K562 (cell line): ENCODE results near the gene ME3. TPM values are rescaled to one million over a fixed set of nuclear protein-coding genes. Genes with fewer than 3 reads are reported as not detected.
A peak's percentile ranks its signal among the peaks of the same experiment; 100 is the strongest.

Source experiments
- ATAC-seq: fragments of 200-7000 bp; cut with Tn5 transposase; 3 replicates; pipeline ENCODE4 v1.9.1; 2020; ENCODE audit warnings: moderate library complexity
- BruUV-seq: library from RNA; stranded (reverse); fragments of 400-500 nt; replicated peaks from 2 replicates; lab custom pipeline; 2021; lab: Mats Ljungman, UMichigan
- CTCF ChIA-PET: fragments of 300-600 bp; formaldehyde crosslinking; extraction: SDS; loops from one replicate; lab custom pipeline; 2021; ENCODE audit warnings: low intra/inter-chr PET ratio; lab: Yijun Ruan, JAX
- POLR2A ChIA-PET: fragments of 300-600, 350-650 bp; sonication (Branson Sonifier 250); formaldehyde crosslinking; extraction: SDS; loops from one replicate; lab custom pipeline; 2021; ENCODE audit warnings: antibody characterized with exemption, inconsistent platforms; lab: Yijun Ruan, JAX
- DNase-seq, 4 experiments: peaks; one replicate each; pipeline versions ENCODE4 v3.0.0 to v3.0.0-alpha.2; 2011 to 2018; ENCODE audit warnings: low spot score in 3 of 4, mixed read lengths in 3 of 4; ENCODE audit errors: extremely low read depth in 1 of 4
- FAIRE-seq: peaks from 2 replicates; lab custom pipeline; 2011; peaks lifted over from hg19 to GRCh38; lab: Jason Lieb, UNC
- H2AFZ ChIP-seq: 2 replicates; pipeline ENCODE4 v1.6.0; 2011; ENCODE audit warnings: low read depth, low read length, control low read depth, inconsistent platforms
- H3K27ac ChIP-seq: fragments of 200-600 bp; 3 replicates; pipeline ENCODE4 v1.8.0; 2011; ENCODE audit warnings: low read depth, mild to moderate bottlenecking, control low read depth, inconsistent platforms, low read length, moderate library complexity, mixed read lengths; ENCODE audit errors: extremely low read depth
- H3K27me3 ChIP-seq, 2 experiments: fragments of 300-600 bp in 1 of 2; 2 replicates in 1 of 2; 3 replicates in 1 of 2; pipeline versions ENCODE4 v1.6.0 to v1.8.0; 2011; ENCODE audit warnings: inconsistent platforms in 2 of 2, low read length in 2 of 2, mild to moderate bottlenecking in 1 of 2, mixed read lengths in 1 of 2, moderate library complexity in 1 of 2; ENCODE audit not compliant: control insufficient read depth in 2 of 2, insufficient read depth in 2 of 2
- H3K36me3 ChIP-seq: fragments of 300-600 bp; 3 replicates; pipeline ENCODE4 v1.8.0; 2011; ENCODE audit warnings: mild to moderate bottlenecking, low read length, inconsistent platforms; ENCODE audit not compliant: control insufficient read depth, insufficient read depth
- H3K4me1 ChIP-seq, 2 experiments: fragments of 200-600 bp in 1 of 2; replicated peaks in 1 of 2; 2 replicates in 1 of 2; 3 replicates in 1 of 2; pipeline versions ENCODE4 v1.5.1 to v1.8.0; 2011; ENCODE audit warnings: inconsistent platforms in 2 of 2, low read length in 2 of 2, mild to moderate bottlenecking in 1 of 2, mixed read lengths in 1 of 2, moderate library complexity in 1 of 2; ENCODE audit not compliant: control insufficient read depth in 2 of 2, insufficient read depth in 2 of 2
- H3K4me2 ChIP-seq: 2 replicates; pipeline ENCODE4 v1.6.1; 2011; ENCODE audit warnings: low read length, control low read depth, inconsistent platforms, mixed read lengths; ENCODE audit not compliant: insufficient read depth
- H3K4me3 ChIP-seq: fragments of 200-600 bp; sonication (generic), shearing (Covaris generic); 2 replicates; pipeline ENCODE4 v1.5.1; 2016; ENCODE audit warnings: control low read depth, inconsistent platforms
- H3K79me2 ChIP-seq: fragments of 200-600 bp; 3 replicates; pipeline ENCODE4 v1.8.0; 2011; ENCODE audit warnings: low read length, inconsistent platforms; ENCODE audit not compliant: control insufficient read depth, insufficient read depth
- H3K9ac ChIP-seq, 2 experiments: 2 replicates each; pipeline versions ENCODE4 v1.6.0 to v1.6.1; 2011; ENCODE audit warnings: low read depth in 2 of 2, low read length in 2 of 2, control low read depth in 1 of 2, inconsistent platforms in 1 of 2, mild to moderate bottlenecking in 1 of 2, mixed read lengths in 1 of 2; ENCODE audit not compliant: insufficient read depth in 1 of 2
- H3K9me1 ChIP-seq: one replicate; pipeline ENCODE4 v1.6.0; 2011; ENCODE audit warnings: inconsistent platforms, mild to moderate bottlenecking, low read length, moderate library complexity; ENCODE audit not compliant: control insufficient read depth, insufficient read depth
- H3K9me3 ChIP-seq: replicated peaks from 2 replicates; pipeline ENCODE4 v1.5.1; 2011; ENCODE audit warnings: low read depth, low read length, inconsistent platforms; ENCODE audit not compliant: control insufficient read depth, insufficient read depth
- H4K20me1 ChIP-seq: replicated peaks from 2 replicates; pipeline ENCODE4 v1.6.1; 2011; ENCODE audit warnings: low read length, inconsistent platforms, mixed read lengths; ENCODE audit not compliant: control insufficient read depth, insufficient read depth
- CCNT2 ChIP-seq: IDR thresholded peaks from 2 replicates; pipeline ENCODE4 v1.6.1; 2011; ENCODE audit warnings: borderline replicate concordance, low read depth, mild to moderate bottlenecking, moderate library complexity, mixed read lengths, low read length; ENCODE audit not compliant: insufficient read length; ENCODE audit errors: extremely low read depth
- DPF2 ChIP-seq: fragments of 450-650 bp; IDR thresholded peaks from 2 replicates; pipeline ENCODE4 v1.6.1; 2016
- ETV1 ChIP-seq: fragments of 450-650 bp; conservative IDR thresholded peaks from 2 replicates; pipeline ENCODE4 v1.6.1; 2016; ENCODE audit warnings: missing genetic modification characterization, control low read depth, low read depth, missing compliant biosample characterization
- FOXK1 ChIP-seq: sonication (generic); formaldehyde crosslinking; IDR thresholded peaks from 2 replicates; pipeline ENCODE4 v1.8.0; 2022; ENCODE audit warnings: missing genetic modification reagents, mild to moderate bottlenecking, borderline replicate concordance
- HDAC3 ChIP-seq: fragments of 450-650 bp; IDR thresholded peaks from 2 replicates; pipeline ENCODE4 v1.6.1; 2018; ENCODE audit warnings: borderline replicate concordance, mild to moderate bottlenecking, moderate library complexity; ENCODE audit not compliant: partially characterized antibody
- MEIS2 ChIP-seq: fragments of 450-650 bp; IDR thresholded peaks from 2 replicates; pipeline ENCODE4 v1.6.1; 2014; ENCODE audit warnings: mild to moderate bottlenecking; ENCODE audit not compliant: partially characterized antibody
- MTA2 ChIP-seq: fragments of 450-650 bp; IDR thresholded peaks from 2 replicates; pipeline ENCODE4 v1.6.1; 2016; ENCODE audit warnings: low read depth
- MTF1 ChIP-seq: fragments of 250-450 bp; sonication (Bioruptor Pico); IDR thresholded peaks from 2 replicates; pipeline ENCODE4 v1.9.0; 2021; ENCODE audit warnings: moderate library complexity, mild to moderate bottlenecking, inconsistent platforms, borderline replicate concordance
- PCBP1 ChIP-seq: fragments of 200-400 bp; formaldehyde crosslinking; IDR thresholded peaks from 2 replicates; pipeline ENCODE4 v1.6.1; 2018; ENCODE audit warnings: mild to moderate bottlenecking, low read depth, low read length; ENCODE audit not compliant: poor library complexity, severe bottlenecking
- RCOR1 ChIP-seq, 2 experiments: IDR thresholded peaks; 2 replicates each; pipeline ENCODE4 v1.6.1; 2012; ENCODE audit warnings: low read depth in 2 of 2, low read length in 2 of 2, borderline replicate concordance in 1 of 2, improper control_type of control experiment in 1 of 2
- SAFB ChIP-seq: fragments of 200-400 bp; formaldehyde crosslinking; IDR thresholded peaks from 2 replicates; pipeline ENCODE4 v1.6.1; 2017; ENCODE audit warnings: low read depth, low read length, borderline replicate concordance
- SREBF2 ChIP-seq: sonication (generic); formaldehyde crosslinking; IDR thresholded peaks from 2 replicates; pipeline ENCODE4 v1.4.0; 2020; ENCODE audit warnings: mild to moderate bottlenecking, missing genetic modification reagents
- STAT5A ChIP-seq: IDR thresholded peaks from 2 replicates; pipeline ENCODE4 v1.6.1; 2012; ENCODE audit warnings: low read length, inconsistent platforms, borderline replicate concordance
- TAL1 ChIP-seq: fragments of 450-650 bp; IDR thresholded peaks from 2 replicates; pipeline ENCODE4 v1.6.1; 2016; ENCODE audit warnings: mild to moderate bottlenecking
- USF2 ChIP-seq: sonication (generic); formaldehyde crosslinking; IDR thresholded peaks from 2 replicates; pipeline ENCODE4 v1.5.0; 2020; ENCODE audit warnings: missing genetic modification reagents
- ZFX ChIP-seq: sonication (generic); formaldehyde crosslinking; IDR thresholded peaks from 2 replicates; pipeline ENCODE4 v1.8.0; 2022; ENCODE audit warnings: mild to moderate bottlenecking, missing genetic modification reagents, moderate library complexity
- ZNF449 ChIP-seq: fragments of 250-450 bp; sonication (Bioruptor Pico); IDR thresholded peaks from 2 replicates; pipeline ENCODE4 v1.8.0; 2022; ENCODE audit warnings: moderate library complexity, mild to moderate bottlenecking, inconsistent platforms
- ZNF707 ChIP-seq: fragments of 250-450 bp; sonication (Bioruptor Pico); conservative IDR thresholded peaks from 2 replicates; pipeline ENCODE4 v1.8.0; 2022; ENCODE audit warnings: inconsistent platforms, mild to moderate bottlenecking, moderate library complexity
- WGBS: fragments of 100-300 bp; shearing (Covaris generic); methylation state at CpG from one replicate; pipeline ENCODE4 v1.1.6; 2016; ENCODE audit warnings: low coverage, mixed read lengths; ENCODE audit not compliant: insufficient coverage; ENCODE audit errors: missing lambda C conversion rate; 5-methylcytosine and 5-hydroxymethylcytosine counted together
- in situ Hi-C: fragments of 300-500 bp; cut with MboI; formaldehyde crosslinking; loops from 4 replicates; pipeline ENCODE4 v1.15.0; 2018; ENCODE audit warnings: inconsistent platforms, mixed read lengths
- intact Hi-C: fragments of 100-400 bp; cut with micrococcal nuclease; formaldehyde crosslinking; loops from 2 replicates; pipeline ENCODE4 v1.14.2; 2022
- polyA plus RNA-seq, 8 experiments: library from polyadenylated mRNA; depleted of rRNA in 4 of 8; stranded (reverse) in 5 of 8; unstranded in 3 of 8; fragments of >200 nt; fragmentation: Nextera tagmentation in 2 of 8; fragmentation: Illumina TruSeq in 1 of 8; extraction: Ambion mirVana in 2 of 8; extraction: Trizol in 1 of 8; gene quantifications; 2 replicates each; pipeline versions ENCODE4 v1.2.1 to v1.2.3, GENCODE V29; 2011 to 2014; ENCODE audit warnings: inconsistent platforms in 1 of 8, missing spikeins in 1 of 8
- total RNA-seq, 7 experiments: library from RNA; depleted of rRNA in 6 of 7; stranded (reverse); fragments of >200 nt in 6 of 7; fragmentation: Illumina TruSeq in 2 of 7; extraction: Trizol in 2 of 7; gene quantifications; 2 replicates each; pipeline versions ENCODE4 v1.2.1 to v1.2.3, GENCODE V29; 2011 to 2021; ENCODE audit warnings: low replicate concordance in 1 of 7

ME3 gene
- total and polyA plus RNA-seq, 9 of the 15 experiments (the other 6 are each of a cell fraction or from before 2014, with no cell fraction given): not detected

- H3K36me3 ChIP-seq: no peaks in the 10 kb centered on the region
- POLR2A ChIA-PET: interaction anchor here (1.0 kb wide), 1 partner anchor 31 kb away, joined by 4 read pairs; no protein-coding TSS in a partner anchor
- TF ChIP-seq USF2: no peak
- peak; percentile 53 for TF ChIP-seq MTA2
- TF ChIP-seq RCOR1 (IDR thresholded peaks at IDR 0.05; ENCODE audit: borderline replicate concordance in 1 of 2, low read depth in 2 of 2, low read length in 2 of 2): peak in 1 of 2 experiments; percentile 26; a peak in 1 of 4 replicates
- no peak for TF ChIP-seq ZFX (CRISPR knock-in tag)
- no peak for TF ChIP-seq SAFB
- TF ChIP-seq ZNF449 (CRISPR knock-in tag): no peak
- TF ChIP-seq ETV1 (tag): no peak
- peak; percentile 66 for TF ChIP-seq TAL1
- TF ChIP-seq DPF2: peak; percentile 37; the same call in 1 of the 2 replicates
- TF ChIP-seq ZNF707: no peak
- no peak for TF ChIP-seq HDAC3
- TF ChIP-seq MEIS2: peak; percentile 81
- no peak for TF ChIP-seq PCBP1
- peak; percentile 51 for TF ChIP-seq CCNT2
- TF ChIP-seq SREBF2 (CRISPR knock-in tag): no peak
- TF ChIP-seq MTF1 (CRISPR knock-in tag): no peak
- TF ChIP-seq FOXK1 (CRISPR knock-in tag): no peak
- TF ChIP-seq STAT5A: no peak
These were observed 154.2 kb downstream of the ME3 start for GRCh38 chr11:86518211-86518610.

More at GRCh38 chr11:86518211-86518610, 154.2 kb downstream of the ME3 start:
- 4% methylated on average over 6 of the region's 6 CpGs for WGBS
- in situ Hi-C loops (no loop called here), intact Hi-C loops (no loop called here)
- Histone ChIP-seq H3K27me3 (no peaks in the 10 kb centered on the region), H3K79me2 (no peaks in the 10 kb centered on the region), H3K9ac (no peak overlapping the region), H3K4me2 (peak overlapping the region; percentile 40; the same call in 1 of the 2 replicates), H2AFZ (no peak overlapping the region), H4K20me1 (no peaks in the 10 kb centered on the region), H3K4me1 (peaks cover 3 to 40% of the 10 kb centered on the region in 2 experiments), H3K27ac (no peak overlapping the region), H3K4me3 (no peak overlapping the region), H3K9me3 (no peaks in the 10 kb centered on the region), H3K9me1 (no peaks in the 10 kb centered on the region)
- no TSS peak for BruUV-seq
- DNase-seq: peak; percentile 39 to 67 (median 56)
- CTCF ChIA-PET: no interaction called here
- peak; percentile 6 for ATAC-seq
- peak; percentile 32 for FAIRE-seq
